Stimulated activated naive B cell treated with anti-CD40 and anti-IgM and Interleukin-4, amounts not matched to agents 10 μg/mL and 1 μg/mL and 100 μg/mL, for 72 hours (primary cell): ENCODE results near the gene EIF4G1.
A peak's percentile ranks its signal among the peaks of the same experiment; 100 is the strongest.

Source experiments
- ATAC-seq, 2 donors: fragments of 150-1000 bp; cut with Tn5 transposase; replicated peaks; 2 replicates each; pipeline ENCODE4 v1.10.0; 2021; ENCODE audit warnings: moderate library complexity in 1 of 2
- DNase-seq: peaks from one replicate; pipeline ENCODE4 v3.0.0; 2021
- H3K27ac Mint-ChIP-seq: one replicate; pipeline ENCODE4 v1.8.0; 2022; ENCODE audit warnings: mild to moderate bottlenecking, mixed read lengths
- H3K27me3 Mint-ChIP-seq, 2 donors: one replicate each; pipeline ENCODE4 v1.8.0; 2022; ENCODE audit warnings: mixed read lengths in 2 of 2
- H3K36me3 Mint-ChIP-seq, 2 donors: one replicate each; pipeline ENCODE4 v1.8.0; 2022; ENCODE audit warnings: mixed read lengths in 2 of 2, mild to moderate bottlenecking in 1 of 2
- H3K4me1 Mint-ChIP-seq, 2 donors: one replicate each; pipeline ENCODE4 v1.8.0; 2022; ENCODE audit warnings: mixed read lengths in 2 of 2, mild to moderate bottlenecking in 1 of 2
- H3K4me3 Mint-ChIP-seq, 2 donors: one replicate each; pipeline ENCODE4 v1.8.0; 2022; ENCODE audit warnings: mild to moderate bottlenecking in 2 of 2, mixed read lengths in 2 of 2, moderate library complexity in 1 of 2
- H3K9me3 Mint-ChIP-seq, 2 donors: one replicate each; pipeline ENCODE4 v1.8.0; 2022; ENCODE audit warnings: mixed read lengths in 2 of 2, mild to moderate bottlenecking in 1 of 2

The EIF4G1 gene

DNA sequence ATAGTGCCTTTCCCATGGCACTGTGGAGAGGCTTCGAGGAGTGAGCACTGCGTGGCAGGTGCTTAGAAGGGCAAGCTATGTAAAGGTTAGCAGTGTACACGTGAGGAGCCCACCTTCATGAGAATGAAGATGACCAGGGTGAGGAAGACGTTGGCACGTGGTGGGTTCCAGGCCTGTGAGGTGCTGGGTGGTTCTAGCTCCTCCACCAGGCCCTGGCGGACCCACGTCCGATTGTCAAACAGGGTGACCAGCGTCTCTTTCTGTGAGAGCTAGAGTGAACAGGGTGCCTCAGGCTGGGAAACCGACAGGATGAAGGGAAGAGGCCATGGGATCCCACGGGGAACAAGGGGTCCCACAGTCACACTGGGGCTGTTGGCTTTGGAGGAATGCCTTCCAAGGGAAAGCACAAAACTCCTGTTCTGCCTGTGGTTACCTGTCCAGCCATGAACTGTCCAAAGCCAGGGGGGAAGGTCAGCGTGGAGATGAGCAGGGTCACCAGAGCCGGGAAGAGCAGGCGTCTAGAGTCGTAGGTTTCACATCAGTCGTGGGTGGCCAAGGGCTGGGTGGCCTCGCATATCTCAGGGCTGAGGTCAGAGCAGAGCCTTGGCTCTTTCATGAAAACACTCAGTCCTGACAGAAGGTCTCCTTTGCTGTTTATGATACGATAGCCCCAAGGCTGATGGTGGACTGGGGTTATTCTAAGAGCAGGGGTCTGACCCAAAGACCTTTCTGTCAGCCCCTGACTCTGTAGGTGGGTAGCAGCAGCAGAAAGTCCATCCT is 41.0 kb downstream of the EIF4G1 start:
- ATAC-seq (no peak), DNase-seq (no peak)
- Mint-ChIP-seq H3K27me3 (peaks cover 5 to 6% of the 10 kb centered on the region in 2 donors), H3K4me1 (peaks cover 0 to 5% of the 10 kb centered on the region in 2 donors), H3K4me3 (no peak overlapping the region), H3K9me3 (no peaks in the 10 kb centered on the region), H3K27ac (peak overlapping the region; percentile 47), H3K36me3 (peaks cover 22 to 33% of the 10 kb centered on the region in 2 donors)

DNA sequence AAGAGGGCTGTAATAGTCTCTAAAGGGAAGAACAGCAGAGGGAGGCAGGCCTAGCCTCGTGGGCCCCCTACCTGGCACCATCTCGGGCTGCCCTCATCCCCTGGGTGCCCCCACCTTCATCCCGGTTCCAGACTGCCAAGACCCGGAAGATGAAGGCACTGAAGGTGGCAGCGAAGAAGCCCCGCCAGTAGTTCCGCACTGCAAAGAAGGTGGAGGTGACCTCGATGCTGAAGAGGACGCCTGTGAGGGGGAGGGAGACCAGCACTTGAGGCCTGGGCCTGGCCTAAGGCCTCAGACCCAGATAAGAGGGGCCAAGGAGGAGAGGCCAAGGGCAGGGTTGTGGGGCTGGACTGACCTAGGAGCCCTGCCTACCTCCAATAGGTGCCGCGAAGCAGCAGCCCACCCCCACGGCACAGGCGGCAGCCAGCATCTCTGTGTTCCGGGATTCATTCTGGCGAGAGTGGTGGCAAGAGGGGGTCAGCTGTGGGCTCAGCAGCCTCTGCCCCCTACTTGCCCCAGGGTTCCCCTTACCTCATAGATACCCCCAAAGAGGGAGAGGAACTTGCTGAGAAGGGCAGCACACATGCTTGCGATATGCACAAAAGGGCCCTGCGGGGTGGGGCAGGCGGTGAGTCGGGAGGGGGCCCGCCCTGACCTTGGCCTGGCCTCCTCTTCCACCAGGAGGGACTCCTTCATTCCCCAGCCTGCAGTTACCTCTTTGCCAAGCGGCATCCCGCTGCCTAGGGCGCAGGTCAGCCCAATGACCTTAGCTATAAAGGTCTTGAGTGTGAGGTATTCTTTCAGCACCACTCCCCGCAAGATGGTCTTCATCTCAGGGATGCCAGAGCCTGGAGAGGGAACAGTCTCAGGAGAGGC is 43.1 kb downstream of the EIF4G1 start:
- H3K36me3 Mint-ChIP-seq: peaks cover 15 to 19% of the 10 kb centered on the region in 2 donors
- H3K9me3 Mint-ChIP-seq: no peaks in the 10 kb centered on the region
- no peak overlapping the region for H3K4me3 Mint-ChIP-seq
- H3K27ac Mint-ChIP-seq: no peak overlapping the region
- peaks cover 5 to 7% of the 10 kb centered on the region in 2 donors for H3K27me3 Mint-ChIP-seq
- no peak for ATAC-seq
- no peak for DNase-seq
- peaks cover 5 to 12% of the 10 kb centered on the region in 2 donors for H3K4me1 Mint-ChIP-seq

GRCh38 chr3:184358124-184358767 is 43.8 kb downstream of the EIF4G1 start:
- peaks cover 5 to 7% of the 10 kb centered on the region in 2 donors for H3K27me3 Mint-ChIP-seq
- no peaks in the 10 kb centered on the region for H3K9me3 Mint-ChIP-seq
- no peak overlapping the region for H3K4me3 Mint-ChIP-seq
- H3K27ac Mint-ChIP-seq: no peak overlapping the region
- DNase-seq (no peak), ATAC-seq (no peak)
- H3K36me3 Mint-ChIP-seq: peaks cover 13 to 17% of the 10 kb centered on the region in 2 donors
- H3K4me1 Mint-ChIP-seq: peaks cover 7 to 12% of the 10 kb centered on the region in 2 donors

DNA sequence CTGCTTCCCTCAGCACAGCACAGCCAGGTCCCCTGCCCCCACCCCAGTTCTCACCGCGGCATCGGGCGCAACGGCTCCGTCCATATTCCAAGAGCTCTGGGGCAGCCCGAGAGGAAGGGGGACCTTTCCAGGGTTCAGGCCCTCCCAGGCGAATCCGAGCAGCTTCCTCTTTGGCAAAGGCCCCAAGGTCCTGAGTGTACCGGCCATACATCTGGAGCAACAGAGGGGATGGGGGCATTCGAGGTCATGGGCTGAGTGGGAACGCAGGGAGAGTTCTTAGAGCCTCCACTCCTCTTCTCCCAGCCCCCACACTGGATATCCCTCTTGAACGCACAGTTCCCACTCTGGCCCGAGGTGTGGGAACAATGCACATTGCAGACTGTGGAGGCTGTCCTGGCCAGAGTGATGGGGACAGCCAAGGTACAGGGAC is 44.5 kb downstream of the EIF4G1 start:
- peaks cover 8 to 12% of the 10 kb centered on the region in 2 donors for H3K4me1 Mint-ChIP-seq
- DNase-seq: no peak
- H3K27ac Mint-ChIP-seq: no peak overlapping the region
- no peak for ATAC-seq
- H3K36me3 Mint-ChIP-seq: peaks cover 11 to 17% of the 10 kb centered on the region in 2 donors
- no peaks in the 10 kb centered on the region for H3K9me3 Mint-ChIP-seq
- H3K4me3 Mint-ChIP-seq: no peak overlapping the region
- peaks cover 5 to 7% of the 10 kb centered on the region in 2 donors for H3K27me3 Mint-ChIP-seq

- H3K4me1 Mint-ChIP-seq: peaks cover 9 to 18% of the 10 kb centered on the region in 2 donors
- ATAC-seq: no peak
- H3K27ac Mint-ChIP-seq: no peak overlapping the region
- no peak for DNase-seq
- H3K9me3 Mint-ChIP-seq: no peaks in the 10 kb centered on the region
- H3K27me3 Mint-ChIP-seq: peaks cover 5 to 7% of the 10 kb centered on the region in 2 donors
- no peak overlapping the region for H3K4me3 Mint-ChIP-seq
- H3K36me3 Mint-ChIP-seq: peaks cover 14 to 20% of the 10 kb centered on the region in 2 donors
Observed at GRCh38 chr3:184359610-184360009, 45.2 kb downstream of the EIF4G1 start.

DNA sequence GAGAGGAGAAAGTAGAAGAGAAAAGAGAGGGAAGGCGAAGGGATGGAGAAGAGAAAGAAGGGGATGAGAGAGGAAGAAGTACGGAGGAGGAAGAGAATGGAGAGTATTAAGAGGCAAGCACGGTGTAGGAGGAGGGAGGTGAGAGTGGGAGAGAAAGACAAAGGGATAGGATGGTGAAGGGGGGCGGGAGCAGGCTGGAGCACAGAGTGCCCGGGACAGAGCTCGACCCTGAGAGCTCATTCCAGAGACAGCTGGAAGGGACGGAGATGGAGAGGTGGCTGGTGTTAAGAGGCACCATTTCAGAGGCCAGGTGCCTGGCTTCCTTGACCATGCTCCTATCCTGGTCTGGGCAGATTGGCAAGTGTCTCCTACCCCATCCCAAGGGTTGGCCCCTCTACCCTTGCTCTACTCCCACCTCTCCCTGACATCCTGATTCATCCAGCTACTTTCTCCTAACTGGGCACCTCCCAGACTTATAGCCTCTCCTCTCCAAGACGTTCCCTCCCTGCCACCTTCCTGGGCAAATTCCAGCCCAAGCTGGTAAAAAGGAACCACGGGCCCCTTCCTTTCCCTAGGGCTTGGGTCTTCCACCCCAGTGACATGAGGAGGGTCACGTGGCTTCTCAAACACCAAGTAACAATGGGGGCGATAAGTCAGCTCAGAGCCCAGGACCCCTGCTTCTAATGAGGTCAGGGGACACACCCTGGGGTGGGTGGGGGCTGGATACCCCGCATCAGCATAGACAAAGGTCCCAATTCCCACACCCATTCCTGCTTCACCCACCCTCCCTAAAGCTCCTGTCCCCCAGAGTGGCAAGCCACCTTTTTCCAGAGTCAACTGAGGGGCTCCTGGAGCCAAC is 45.9 kb downstream of the EIF4G1 start:
- ATAC-seq: no peak
- Mint-ChIP-seq H3K36me3 (peaks cover 18 to 23% of the 10 kb centered on the region in 2 donors), H3K4me3 (peak overlapping the region; percentile 84 to 87), H3K4me1 (peaks cover 16 to 25% of the 10 kb centered on the region in 2 donors), H3K27me3 (peaks cover 5 to 7% of the 10 kb centered on the region in 2 donors), H3K27ac (no peak overlapping the region), H3K9me3 (no peaks in the 10 kb centered on the region)
- no peak for DNase-seq

DNA sequence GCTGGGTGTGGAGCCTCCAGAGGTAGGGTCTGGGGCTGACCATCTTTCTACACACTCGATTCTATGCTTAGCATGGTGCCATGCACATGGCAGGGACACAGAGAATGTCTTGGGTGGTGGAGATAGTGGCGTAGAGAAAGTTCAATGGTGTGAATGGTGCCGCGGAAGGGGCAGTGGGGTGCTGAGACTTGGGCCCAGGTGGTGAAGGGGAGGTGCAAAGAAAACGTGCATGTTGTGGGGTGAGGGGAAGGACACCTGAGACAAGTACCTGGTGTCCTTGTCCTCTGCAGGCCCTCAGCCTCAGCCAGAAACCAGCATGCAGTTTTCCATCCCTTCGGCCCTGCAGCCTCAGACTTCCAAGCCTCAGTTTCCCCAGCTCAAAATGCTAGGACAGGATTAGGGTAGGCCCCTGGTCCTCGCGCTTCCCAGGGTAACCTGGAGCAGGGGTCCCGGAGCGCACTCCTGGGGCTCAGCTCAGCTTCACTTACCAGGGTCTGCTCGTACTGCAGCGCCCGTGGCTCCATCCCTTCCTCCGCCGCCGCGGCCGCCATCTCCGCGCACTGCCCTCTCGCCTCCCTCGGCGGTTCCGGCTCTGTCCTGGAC is 46.6 kb downstream of the EIF4G1 start:
- peak overlapping the region; percentile 84 to 87 for H3K4me3 Mint-ChIP-seq
- H3K4me1 Mint-ChIP-seq: peaks cover 16 to 28% of the 10 kb centered on the region in 2 donors
- peak in 1 of 2 donors; percentile 0 for ATAC-seq
- peaks cover 5 to 7% of the 10 kb centered on the region in 2 donors for H3K27me3 Mint-ChIP-seq
- DNase-seq: no peak
- peaks cover 20 to 23% of the 10 kb centered on the region in 2 donors for H3K36me3 Mint-ChIP-seq
- H3K27ac Mint-ChIP-seq: peak overlapping the region; percentile 70
- H3K9me3 Mint-ChIP-seq: no peaks in the 10 kb centered on the region

GRCh38 chr3:184361532-184361931 is 47.1 kb downstream of the EIF4G1 start, which contains the start of the genes CLCN2 and POLR2H:
CLCN2 (minus strand) TSS chr3:184361605; CDS start chr3:184361479, 126 bp downstream.
POLR2H (plus strand) TSS chr3:184361710; CDS start chr3:184363493, 1,783 bp downstream.
- DNase-seq (no peak), ATAC-seq (peak; percentile 26 to 28)
- peak within 1 kb of the TSS; percentile 87 to 96 for H3K4me3 Mint-ChIP-seq
- H3K27me3 Mint-ChIP-seq: peaks cover 5 to 7% of the 10 kb centered on the region in 2 donors
- peaks cover 21 to 25% of the 10 kb centered on the region in 2 donors for H3K36me3 Mint-ChIP-seq
- H3K27ac Mint-ChIP-seq: peak within 1 kb of the TSS; percentile 93
- H3K4me1 Mint-ChIP-seq: peaks cover 16 to 28% of the 10 kb centered on the region in 2 donors
- H3K9me3 Mint-ChIP-seq: no peaks in the 10 kb centered on the region

DNA sequence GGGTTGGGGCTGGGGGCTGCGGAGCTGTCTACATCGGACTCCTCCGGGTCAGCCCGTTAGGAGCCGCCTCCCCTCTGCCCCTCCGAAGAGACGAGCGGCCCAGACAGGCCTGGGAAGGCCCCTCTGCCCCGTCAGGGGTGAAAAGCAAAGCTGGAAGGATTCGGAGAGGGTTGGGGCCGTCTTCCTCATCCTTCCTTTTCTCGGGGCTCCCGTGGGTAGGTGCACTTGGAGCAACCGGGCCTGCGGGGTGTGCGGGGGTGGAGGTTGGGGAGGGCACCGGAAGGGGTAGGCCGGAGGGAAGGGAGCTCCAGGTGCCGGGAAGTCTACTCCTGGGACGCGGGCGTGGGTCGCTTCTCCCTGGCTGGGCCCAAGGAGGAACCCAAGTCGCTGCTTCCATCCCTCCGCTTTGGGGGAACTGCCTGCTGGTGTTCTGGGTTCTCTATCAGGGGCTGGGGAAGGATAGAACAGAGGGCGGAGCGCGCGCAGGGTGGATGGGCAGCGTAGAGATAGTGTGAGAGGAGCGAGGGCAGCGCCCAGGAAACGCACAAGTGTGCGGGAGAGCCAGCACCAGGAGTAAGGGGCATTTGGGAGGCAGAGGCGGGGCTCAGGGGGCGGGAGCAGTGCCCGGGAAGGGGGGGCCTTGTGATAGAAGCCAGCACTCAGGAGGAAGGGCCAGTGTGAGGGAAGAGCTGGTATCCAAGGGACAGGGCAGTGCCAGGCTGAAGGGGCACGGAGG is 47.7 kb downstream of the EIF4G1 start:
- H3K27me3 Mint-ChIP-seq: peaks cover 5 to 7% of the 10 kb centered on the region in 2 donors

GRCh38 chr3:184362668-184363546 is 48.5 kb downstream of the EIF4G1 start:
- ATAC-seq: peak; percentile 89 to 91
- Mint-ChIP-seq H3K9me3 (no peaks in the 10 kb centered on the region), H3K36me3 (peaks cover 26 to 35% of the 10 kb centered on the region in 2 donors), H3K4me3 (peak overlapping the region; percentile 87 to 96), H3K27me3 (peaks cover 5 to 7% of the 10 kb centered on the region in 2 donors), H3K27ac (peak overlapping the region; percentile 95), H3K4me1 (peaks cover 16 to 34% of the 10 kb centered on the region in 2 donors)
- DNase-seq: peak; percentile 96

More for the DNA sequence above, 47.7 kb downstream of the EIF4G1 start:
- H3K36me3 Mint-ChIP-seq: peaks cover 22 to 27% of the 10 kb centered on the region in 2 donors
- peak; percentile 28 to 41 for ATAC-seq
- H3K4me1 Mint-ChIP-seq: peaks cover 16 to 33% of the 10 kb centered on the region in 2 donors
- peak overlapping the region; percentile 93 for H3K27ac Mint-ChIP-seq
- no peaks in the 10 kb centered on the region for H3K9me3 Mint-ChIP-seq
- DNase-seq: peak; percentile 43
- peak overlapping the region; percentile 87 to 96 for H3K4me3 Mint-ChIP-seq

GRCh38 chr3:184366619-184367289 is 52.3 kb downstream of the EIF4G1 start:
- H3K4me1 Mint-ChIP-seq: peaks cover 17 to 28% of the 10 kb centered on the region in 2 donors
- no peak for ATAC-seq
- H3K27ac Mint-ChIP-seq: no peak overlapping the region
- H3K36me3 Mint-ChIP-seq: peaks cover 35 to 52% of the 10 kb centered on the region in 2 donors
- H3K9me3 Mint-ChIP-seq: no peaks in the 10 kb centered on the region
- H3K4me3 Mint-ChIP-seq: no peak overlapping the region
- no peaks in the 10 kb centered on the region for H3K27me3 Mint-ChIP-seq
- no peak for DNase-seq
